ENCODE data around the gene GNPAT. TPM values are rescaled to one million over a fixed set of nuclear protein-coding genes. Genes with fewer than 3 reads are reported as not detected.

Gene GNPAT
- total and polyA plus RNA-seq, 2 of the 8 experiments (the other 6 are each of a cell fraction or from before 2014, with no cell fraction given) = 22.9 to 47.4 TPM

DNA sequence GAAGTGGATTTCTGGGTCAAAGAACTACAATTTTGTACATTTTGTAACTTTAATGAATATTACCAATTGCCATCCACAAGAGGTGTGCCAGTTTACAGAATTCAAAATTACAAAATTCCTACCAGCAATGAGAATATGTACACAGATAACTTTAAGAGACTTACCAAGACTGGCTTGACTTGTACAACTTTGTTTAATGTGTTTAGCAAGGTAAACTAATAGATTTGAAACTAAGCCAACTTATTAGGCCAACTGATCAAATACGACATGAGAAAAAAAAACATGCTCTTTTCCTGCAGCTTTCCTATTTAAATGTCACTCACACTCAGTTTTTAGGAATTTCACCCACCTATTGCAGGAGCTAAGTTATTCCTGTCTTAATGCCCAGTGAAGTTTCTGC lies 85.2 kb downstream of the GNPAT start (continued):
- TF ChIP-seq ATF3 (IDR thresholded peaks at IDR 0.05; ENCODE audit: insufficient read depth, low read depth, low read length) = no peak
- no peak for TF ChIP-seq NRF1 (IDR thresholded peaks at IDR 0.05; ENCODE audit: low read depth, low read length)

Small RNA genes lying within 50 kb of the gene (small RNA-seq; reads per million reads assigned to genes)
- not detected for gene RNA5SP80 (ENCODE audit: insufficient read depth)

Other genes with a start within 250 kb of the GNPAT start
- gene FAM89A, start 201.0 kb upstream of the GNPAT start, total RNA-seq (2021; fragmentation: NEBNext Ultra II Directional; extraction: Animal tissue kit (Norgen Biotek cat#: 25700)) = 2.2 and 2.4 TPM in 2 replicates
- gene FAM89A, start 201.0 kb upstream of the GNPAT start, polyA plus RNA-seq (2011; rRNA removed) = 1.2 and 2.1 TPM in 2 replicates
- gene TRIM67, start 79.2 kb upstream of the GNPAT start, total RNA-seq (2021; fragmentation: NEBNext Ultra II Directional; extraction: Animal tissue kit (Norgen Biotek cat#: 25700)) = not detected in 2 replicates
- gene TRIM67, start 79.2 kb upstream of the GNPAT start, polyA plus RNA-seq (2011; rRNA removed) = under 0.01 TPM in 1 of 2 replicates, not detected in the other
- 9.4 and 9.8 TPM in 2 replicates for gene EXOC8, start 96.6 kb downstream of the GNPAT start, total RNA-seq (2021; fragmentation: NEBNext Ultra II Directional; extraction: Animal tissue kit (Norgen Biotek cat#: 25700))
- gene EXOC8, start 96.6 kb downstream of the GNPAT start, polyA plus RNA-seq (2011; rRNA removed) = 2.0 and 2.3 TPM in 2 replicates
- gene SPRTN, start 97.1 kb downstream of the GNPAT start, total RNA-seq (2021; fragmentation: NEBNext Ultra II Directional; extraction: Animal tissue kit (Norgen Biotek cat#: 25700)) = 11.8 and 15.1 TPM in 2 replicates
- gene SPRTN, start 97.1 kb downstream of the GNPAT start, polyA plus RNA-seq (2011; rRNA removed) = 6.6 and 9.1 TPM in 2 replicates
- gene EGLN1, start 181.1 kb downstream of the GNPAT start, total RNA-seq (2021; fragmentation: NEBNext Ultra II Directional; extraction: Animal tissue kit (Norgen Biotek cat#: 25700)) = 6.1 and 6.4 TPM in 2 replicates
- 2.3 and 4.0 TPM in 2 replicates for gene EGLN1, start 181.1 kb downstream of the GNPAT start, polyA plus RNA-seq (2011; rRNA removed)